B cell (primary cell): ENCODE measurements around the gene GAMT. TPM values are rescaled to one million over a fixed set of nuclear protein-coding genes. Genes with fewer than 3 reads are reported as not detected.

ENCODE experiments used
- ATAC-seq: fragments of 200-7000 bp; cut with Tn5 transposase; one replicate; pipeline ENCODE4 v1.10.0; 2021; ENCODE audit warnings: low read depth, mild to moderate bottlenecking, moderate number of reproducible peaks, moderate library complexity
- CTCF ChIA-PET: fragments of 350-600 bp; sonication (Branson Sonifier 250); formaldehyde crosslinking; loops from one replicate; lab custom pipeline; 2021; ENCODE audit warnings: antibody characterized with exemption, inconsistent platforms; lab: Charles Lee
- POLR2A ChIA-PET: fragments of 350-600 bp; sonication (Branson Sonifier 250); formaldehyde crosslinking; loops from one replicate; lab custom pipeline; 2021; ENCODE audit warnings: antibody characterized with exemption; lab: Charles Lee
- DNase-seq: peaks from one replicate; pipeline ENCODE4 v3.0.0; 2013
- H2AFZ ChIP-seq: 2 replicates; pipeline ENCODE4 v1.6.1; 2012; ENCODE audit warnings: mild to moderate bottlenecking, low read depth, low read length; ENCODE audit not compliant: insufficient read depth, poor library complexity, severe bottlenecking
- H3K27ac ChIP-seq, 2 donors: 1 replicate in 1 of 2; 2 replicates in 1 of 2; pipeline ENCODE4 v1.5.1; 2012 to 2013; ENCODE audit warnings: low read length in 2 of 2, mild to moderate bottlenecking in 2 of 2, moderate library complexity in 1 of 2
- H3K27me3 ChIP-seq, 4 experiments: fragments of 200-600 bp in 1 of 4; sonication (generic) in 1 of 4; replicated peaks in 1 of 4; 1 replicate in 2 of 4; 2 replicates in 2 of 4; pipeline versions ENCODE4 v1.6.1 to v1.7.0; 2013 to 2016; ENCODE audit warnings: low read length in 3 of 4, mild to moderate bottlenecking in 2 of 4, mixed read lengths in 1 of 4, moderate library complexity in 1 of 4; ENCODE audit not compliant: insufficient read depth in 4 of 4, control insufficient read depth in 3 of 4; ENCODE audit errors: control extremely low read depth in 1 of 4
- H3K36me3 ChIP-seq, 2 experiments: replicated peaks in 1 of 2; 1 replicate in 1 of 2; 2 replicates in 1 of 2; pipeline versions ENCODE4 v1.6.1 to v1.7.1; 2013; ENCODE audit warnings: low read length in 1 of 2; ENCODE audit not compliant: insufficient read depth in 2 of 2, control insufficient read depth in 1 of 2; ENCODE audit errors: control extremely low read depth in 1 of 2, extremely low read depth in 1 of 2
- H3K4me1 ChIP-seq, 2 donors: fragments of 200-600 bp in 1 of 2; sonication (generic) in 1 of 2; 1 replicate in 1 of 2; 2 replicates in 1 of 2; pipeline versions ENCODE4 v1.5.1 to v1.6.1; 2013 to 2017; ENCODE audit warnings: low read length in 2 of 2; ENCODE audit not compliant: control insufficient read depth in 2 of 2, insufficient read depth in 2 of 2
- H3K4me2 ChIP-seq: replicated peaks from 2 replicates; pipeline ENCODE3; 2012; ENCODE audit warnings: mild to moderate bottlenecking, low read depth, low read length; ENCODE audit not compliant: poor library complexity, severe bottlenecking
- H3K4me3 ChIP-seq, 5 experiments: fragments of 200-600 bp in 1 of 5; sonication (generic) in 1 of 5; 1 replicate in 3 of 5; 2 replicates in 2 of 5; pipeline versions ENCODE4 v1.5.1 to v1.7.0; 2011 to 2016; ENCODE audit warnings: low read length in 4 of 5, mild to moderate bottlenecking in 4 of 5, low read depth in 2 of 5, control low read depth in 1 of 5, moderate library complexity in 1 of 5; ENCODE audit not compliant: insufficient read depth in 1 of 5; ENCODE audit errors: control extremely low read depth in 1 of 5, extremely low read depth in 1 of 5
- H3K79me2 ChIP-seq: fragments of 200-600 bp; sonication (generic); one replicate; pipeline ENCODE4 v1.6.0; 2016; ENCODE audit warnings: low read length; ENCODE audit not compliant: control insufficient read depth, insufficient read depth
- H3K9ac ChIP-seq: fragments of 200-600 bp; sonication (generic); 2 replicates; pipeline ENCODE4 v1.6.1; 2017; ENCODE audit warnings: mild to moderate bottlenecking, low read length, moderate library complexity
- H3K9me3 ChIP-seq, 3 donors: one replicate each; pipeline versions ENCODE4 v1.6.1 to v1.7.1; 2013; ENCODE audit warnings: low read length in 2 of 3; ENCODE audit not compliant: control insufficient read depth in 2 of 3, insufficient read depth in 1 of 3; ENCODE audit errors: control extremely low read depth in 1 of 3
- H4K20me1 ChIP-seq: 2 replicates; pipeline ENCODE4 v1.6.0; 2012; ENCODE audit warnings: mild to moderate bottlenecking, low read length; ENCODE audit not compliant: insufficient read depth, control insufficient read depth, poor library complexity, severe bottlenecking
- H3K27ac Mint-ChIP-seq: one replicate; pipeline ENCODE4 v1.8.0; 2021; ENCODE audit warnings: mixed read lengths
- H3K27me3 Mint-ChIP-seq: one replicate; pipeline ENCODE4 v1.8.0; 2021; ENCODE audit warnings: mixed read lengths
- H3K4me1 Mint-ChIP-seq: one replicate; pipeline ENCODE4 v1.8.0; 2021; ENCODE audit warnings: mixed read lengths
- H3K4me3 Mint-ChIP-seq: one replicate; pipeline ENCODE4 v1.8.0; 2021; ENCODE audit warnings: mixed read lengths
- H3K9me3 Mint-ChIP-seq: one replicate; pipeline ENCODE4 v1.8.0; 2022; ENCODE audit warnings: mixed read lengths; ENCODE audit not compliant: insufficient read depth
- CTCF ChIP-seq: fragments of 200-600 bp; IDR thresholded peaks from one replicate; pipeline ENCODE4 v1.8.0; 2022; ENCODE audit warnings: antibody characterized with exemption, mild to moderate bottlenecking
- EZH2 ChIP-seq: IDR thresholded peaks from 2 replicates; pipeline ENCODE4 v1.6.1; 2012; ENCODE audit warnings: borderline replicate concordance, low read depth, mild to moderate bottlenecking, moderate library complexity, low read length; ENCODE audit not compliant: insufficient read depth, poor library complexity, severe bottlenecking
- WGBS: methylation state at CpG from one replicate; pipeline ENCODE4 v1.1.5; 2013; ENCODE audit warnings: missing lambda C conversion rate; ENCODE audit not compliant: insufficient coverage; 5-methylcytosine and 5-hydroxymethylcytosine counted together
- intact Hi-C: fragments of 100-400 bp; cut with micrococcal nuclease; formaldehyde crosslinking; loops from one replicate; pipeline ENCODE4 v1.10.0; 2022
- polyA plus RNA-seq: library from polyadenylated mRNA; depleted of rRNA; stranded (reverse); fragments of >200 nt; gene quantifications from 2 replicates; pipeline ENCODE4 v1.2.3, GENCODE V29; 2012
- total RNA-seq, 2 donors: library from RNA; stranded (reverse); fragments of 120-200 nt in 1 of 2; gene quantifications; 1 replicate in 1 of 2; 2 replicates in 1 of 2; pipeline versions ENCODE4 v1.2.3 to v1.2.4, GENCODE V29; 2013 to 2022

Gene GAMT
- total and polyA plus RNA-seq, 2 donors (not counting 1 experiment from before 2014, with no cell fraction given), result 8.8 to 12.1 TPM

GRCh38 chr19:1416014-1416841 lies 14.9 kb upstream of the GAMT start:
- no peaks in the 10 kb centered on the region for H3K9me3 Mint-ChIP-seq
- Histone ChIP-seq H2AFZ (no peak overlapping the region), H3K9ac (no peak overlapping the region), H3K27me3 (no peaks in the 10 kb centered on the region), H3K4me1 (peaks cover 0 to 27% of the 10 kb centered on the region in 2 donors), H4K20me1 (peaks cover 95% of the 10 kb centered on the region), H3K27ac (no peak overlapping the region), H3K4me2 (no peak overlapping the region), H3K36me3 (peaks cover 0 to 52% of the 10 kb centered on the region in 2 experiments), H3K9me3 (no peaks in the 10 kb centered on the region), H3K4me3 (no peak overlapping the region), H3K79me2 (peaks cover 96% of the 10 kb centered on the region)
- H3K27me3 Mint-ChIP-seq, result no peaks in the 10 kb centered on the region
- no peak for ATAC-seq
- peaks cover 27% of the 10 kb centered on the region for H3K4me1 Mint-ChIP-seq
- no peak overlapping the region for H3K4me3 Mint-ChIP-seq
- ChIA-PET POLR2A (interaction anchor here (0.6 kb wide), 1 partner anchor 32 kb away, joined by 3 read pairs; no protein-coding TSS in a partner anchor), CTCF (interaction anchor here (1.1 kb wide), 1 partner anchor 172 kb away, joined by 3 read pairs; no protein-coding TSS in a partner anchor)
- WGBS, result 91% methylated on average over 26 of the region's 28 CpGs
- intact Hi-C loops, result no loop called here
- TF ChIP-seq CTCF (no peak), EZH2 (no peak)
- no peak overlapping the region for H3K27ac Mint-ChIP-seq
- DNase-seq, result no peak
